Measurements from ENCODE around the gene TDG.
"Not testable (repeated sequence)": the region's sequence is repeated elsewhere in the genome, so short reads cannot be mapped to it uniquely, and the experiment has no call there.

DNA sequence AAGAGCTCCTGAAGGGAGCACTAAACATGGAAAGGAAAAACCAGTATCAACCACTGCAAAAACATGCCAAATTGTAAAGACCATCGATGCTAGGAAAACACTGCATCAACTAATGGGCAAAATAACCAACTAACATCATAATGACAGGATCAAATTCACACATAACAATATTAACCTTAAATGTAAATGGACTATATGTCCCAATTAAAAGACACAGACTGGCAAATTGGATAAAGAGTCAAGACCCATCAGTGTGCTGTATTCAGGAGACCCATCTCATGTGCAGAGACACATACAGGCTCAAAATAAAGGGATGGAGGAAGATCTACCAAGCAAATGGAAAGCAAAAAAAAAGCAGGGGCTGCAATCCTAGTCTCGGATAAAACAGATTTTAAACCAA is 70.5 kb downstream of the TDG start:
- not testable (repeated sequence) for TF ChIP-seq POLR2A (IDR thresholded peaks at IDR 0.05; ENCODE audit: low read length); GATA1 (IDR thresholded peaks at IDR 0.05; ENCODE audit: low read depth, low read length)

Measured in erythroblast (primary cell).